ENCODE data around the gene COL28A1.

COL28A1 gene

GRCh38 chr7:7576344-7576743 lies 40.7 kb upstream of the COL28A1 start:
- no peak overlapping the region for H3K4me3 ChIP-seq (replicated peaks in 1 of 2; ENCODE audit: low read depth in 2 of 2, low read length in 2 of 2)
- DNase-seq (ENCODE audit: low read depth in 2 of 2), result no peak
- no peak for TF ChIP-seq CTCF (IDR thresholded peaks at IDR 0.05; ENCODE audit: low read depth, low read length)

GRCh38 chr7:7573701-7574100 lies 38.0 kb upstream of the COL28A1 start:
- no peak for TF ChIP-seq CTCF (IDR thresholded peaks at IDR 0.05; ENCODE audit: low read depth, low read length)
- DNase-seq (ENCODE audit: low read depth in 2 of 2), result no peak
- H3K4me3 ChIP-seq (replicated peaks in 1 of 2; ENCODE audit: low read depth in 2 of 2, low read length in 2 of 2), result no peak overlapping the region

GRCh38 chr7:7570584-7570983 lies 34.9 kb upstream of the COL28A1 start:
- no peak for DNase-seq (ENCODE audit: low read depth in 2 of 2)
- H3K4me3 ChIP-seq (replicated peaks in 1 of 2; ENCODE audit: low read depth in 2 of 2, low read length in 2 of 2), result no peak overlapping the region
- no peak for TF ChIP-seq CTCF (IDR thresholded peaks at IDR 0.05; ENCODE audit: low read depth, low read length)

GRCh38 chr7:7569615-7570014 lies 33.9 kb upstream of the COL28A1 start:
- no peak overlapping the region for H3K4me3 ChIP-seq (replicated peaks in 1 of 2; ENCODE audit: low read depth in 2 of 2, low read length in 2 of 2)
- TF ChIP-seq CTCF (IDR thresholded peaks at IDR 0.05; ENCODE audit: low read depth, low read length), result no peak
- no peak for DNase-seq (ENCODE audit: low read depth in 2 of 2)

- no peak overlapping the region for H3K4me3 ChIP-seq (replicated peaks in 1 of 2; ENCODE audit: low read depth in 2 of 2, low read length in 2 of 2)
- TF ChIP-seq CTCF (IDR thresholded peaks at IDR 0.05; ENCODE audit: low read depth, low read length), result no peak
Measured at GRCh38 chr7:7569081-7569527, 33.4 kb upstream of the COL28A1 start.

GRCh38 chr7:7568553-7568952 lies 32.9 kb upstream of the COL28A1 start:
- TF ChIP-seq CTCF (IDR thresholded peaks at IDR 0.05; ENCODE audit: low read depth, low read length), result no peak
- peak overlapping the region in 1 of 2 donors; percentile 80 for H3K4me3 ChIP-seq (replicated peaks in 1 of 2; ENCODE audit: low read depth in 2 of 2, low read length in 2 of 2)
- DNase-seq (ENCODE audit: low read depth in 2 of 2), result no peak

More at GRCh38 chr7:7569081-7569527, 33.4 kb upstream of the COL28A1 start:
- no peak for DNase-seq (ENCODE audit: low read depth in 2 of 2)

GRCh38 chr7:7567898-7568531 lies 32.3 kb upstream of the COL28A1 start:
- peak overlapping the region in 1 of 2 donors; percentile 80 for H3K4me3 ChIP-seq (replicated peaks in 1 of 2; ENCODE audit: low read depth in 2 of 2, low read length in 2 of 2)
- no peak for TF ChIP-seq CTCF (IDR thresholded peaks at IDR 0.05; ENCODE audit: low read depth, low read length)
- no peak for DNase-seq (ENCODE audit: low read depth in 2 of 2)
